WERI-Rb-1 (cell line): ENCODE results near the gene KRTAP5-1.

Experiments used
- DNase-seq: peaks from one replicate; pipeline ENCODE4 v3.0.0-alpha.2; 2020
- H3K27ac ChIP-seq: fragments of 250-450 bp; sonication (Bioruptor Pico); 2 replicates; pipeline ENCODE4 v1.5.1; 2020; ENCODE audit warnings: mild to moderate bottlenecking, moderate library complexity
- H3K27me3 ChIP-seq: fragments of 250-450 bp; sonication (Bioruptor Pico); 2 replicates; pipeline ENCODE4 v1.5.1; 2021; ENCODE audit warnings: mild to moderate bottlenecking, low read depth, moderate library complexity; ENCODE audit not compliant: insufficient read depth, severe bottlenecking
- H3K36me3 ChIP-seq: fragments of 250-450 bp; sonication (Bioruptor Pico); 2 replicates; pipeline ENCODE4 v1.5.1; 2020; ENCODE audit warnings: mild to moderate bottlenecking, moderate library complexity
- H3K4me3 ChIP-seq: 2 replicates; pipeline ENCODE4 v1.5.1; 2011; ENCODE audit warnings: low read depth, mild to moderate bottlenecking, control low read depth, low read length
- H3K9me3 ChIP-seq: fragments of 250-450 bp; sonication (Bioruptor Pico); 2 replicates; pipeline ENCODE4 v1.5.1; 2021; ENCODE audit warnings: mild to moderate bottlenecking, moderate library complexity; ENCODE audit not compliant: severe bottlenecking
- CTCF ChIP-seq: IDR thresholded peaks from 2 replicates; pipeline ENCODE4 v1.5.1; 2011; ENCODE audit warnings: low read depth, mild to moderate bottlenecking, control low read depth, inconsistent platforms, low read length

The KRTAP5-1 gene

DNA sequence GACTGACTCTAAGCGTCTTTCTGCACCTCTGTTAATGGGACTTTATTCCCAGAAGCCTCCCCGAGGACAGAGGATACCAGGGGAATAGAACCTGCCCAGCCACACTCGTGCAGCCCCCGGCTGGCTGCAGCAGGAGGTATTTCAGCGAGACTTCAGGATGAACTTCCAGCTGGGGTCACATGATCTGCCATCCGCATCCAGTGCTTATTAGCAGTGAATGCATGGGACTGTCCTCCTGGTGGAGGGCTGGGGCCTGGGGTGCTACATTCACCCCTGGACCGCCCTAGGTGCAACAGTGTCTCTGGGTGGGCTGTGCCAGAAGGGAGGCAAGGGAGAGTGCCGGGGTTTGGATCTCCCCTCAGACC, 14.6 kb downstream of the KRTAP5-1 start:
- DNase-seq, result no peak
- Histone ChIP-seq H3K27me3 (peaks cover 24% of the 10 kb centered on the region), H3K4me3 (no peak overlapping the region), H3K27ac (peak overlapping the region; percentile 80; the same call in 1 of the 2 replicates), H3K9me3 (no peaks in the 10 kb centered on the region), H3K36me3 (peaks cover 7% of the 10 kb centered on the region)
- TF ChIP-seq CTCF, result no peak

DNA sequence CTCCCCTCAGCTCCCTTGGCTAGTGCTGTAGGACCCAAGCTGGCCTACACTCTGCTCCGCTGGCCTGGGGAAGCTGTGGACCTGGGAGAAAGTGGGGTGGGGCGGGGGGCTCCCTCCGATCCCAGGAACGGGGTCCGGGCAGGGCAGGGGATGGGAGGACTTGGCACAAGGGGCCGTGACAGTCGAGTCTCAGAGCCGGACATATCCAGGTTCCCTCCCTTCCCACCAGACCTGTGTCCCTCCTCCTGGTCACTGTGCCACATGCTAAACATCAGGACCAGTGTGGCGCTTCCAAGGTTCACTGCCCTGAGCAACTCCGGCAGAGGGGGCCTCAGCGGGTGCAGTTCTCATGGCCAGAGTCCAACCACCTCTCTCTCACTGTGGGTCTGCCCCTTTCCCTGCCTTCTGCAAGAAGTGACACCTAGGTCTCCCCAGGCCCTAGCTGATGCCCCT, 15.1 kb downstream of the KRTAP5-1 start:
- DNase-seq, result no peak

GRCh38 chr11:1569251-1569780, 15.8 kb downstream of the KRTAP5-1 start:
- no peak overlapping the region for H3K27ac ChIP-seq
- H3K27me3 ChIP-seq, result peaks cover 19% of the 10 kb centered on the region
- DNase-seq, result no peak

More for the DNA sequence above, 15.1 kb downstream of the KRTAP5-1 start:
- Histone ChIP-seq H3K27ac (no peak overlapping the region), H3K27me3 (peaks cover 23% of the 10 kb centered on the region), H3K36me3 (peaks cover 11% of the 10 kb centered on the region), H3K9me3 (no peaks in the 10 kb centered on the region), H3K4me3 (no peak overlapping the region)
- TF ChIP-seq CTCF, result no peak

DNA sequence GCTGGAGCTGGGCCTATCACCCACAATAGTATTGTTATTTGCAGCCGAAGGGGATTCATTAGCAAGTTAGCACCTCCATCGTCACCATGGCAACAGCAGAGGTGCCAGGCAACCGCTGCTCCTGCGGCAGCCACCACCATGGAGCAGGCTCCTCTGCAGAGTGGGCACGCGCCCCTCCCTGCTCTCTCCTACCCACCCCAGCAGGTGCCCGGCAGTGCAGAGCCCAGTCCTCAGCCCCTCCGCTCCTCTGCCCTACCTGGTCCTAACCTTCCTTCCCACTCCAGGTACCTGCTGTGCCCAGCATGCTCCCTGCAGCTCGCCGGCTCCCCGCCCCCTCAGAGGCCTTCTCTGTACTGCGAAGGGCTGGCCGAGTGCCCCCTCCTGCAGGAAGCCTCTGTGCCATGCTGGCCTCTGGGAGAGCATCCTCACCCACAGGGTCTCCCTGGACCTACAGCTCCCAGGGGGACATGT, 16.6 kb downstream of the KRTAP5-1 start:
- DNase-seq, result no peak
- H3K27me3 ChIP-seq, result peaks cover 11% of the 10 kb centered on the region
- H3K36me3 ChIP-seq, result peaks cover 20% of the 10 kb centered on the region
- no peaks in the 10 kb centered on the region for H3K9me3 ChIP-seq
- no peak overlapping the region for H3K4me3 ChIP-seq
- H3K27ac ChIP-seq, result no peak overlapping the region
- TF ChIP-seq CTCF, result no peak

More at GRCh38 chr11:1569251-1569780, 15.8 kb downstream of the KRTAP5-1 start:
- Histone ChIP-seq H3K9me3 (no peaks in the 10 kb centered on the region), H3K36me3 (peaks cover 14% of the 10 kb centered on the region), H3K4me3 (no peak overlapping the region)
- TF ChIP-seq CTCF, result no peak

- no peaks in the 10 kb centered on the region for H3K9me3 ChIP-seq
- H3K4me3 ChIP-seq, result no peak overlapping the region
- H3K36me3 ChIP-seq, result peaks cover 28% of the 10 kb centered on the region
- DNase-seq, result no peak
- H3K27me3 ChIP-seq, result peaks cover 3% of the 10 kb centered on the region
- H3K27ac ChIP-seq, result peak overlapping the region; percentile 8; the same call in 1 of the 2 replicates
- TF ChIP-seq CTCF, result no peak
Observed at GRCh38 chr11:1567721-1568100, 17.4 kb downstream of the KRTAP5-1 start.

GRCh38 chr11:1567052-1567720, 17.9 kb downstream of the KRTAP5-1 start:
- Histone ChIP-seq H3K27ac (no peak overlapping the region; the same call in 1 of the 2 replicates), H3K4me3 (no peak overlapping the region), H3K36me3 (peaks cover 32% of the 10 kb centered on the region), H3K9me3 (no peaks in the 10 kb centered on the region), H3K27me3 (no peaks in the 10 kb centered on the region)
- no peak for TF ChIP-seq CTCF
- DNase-seq, result peak; percentile 51
